UCSD-AML1 (cell line): Measurements from ENCODE around the gene DNLZ.

ENCODE experiments used
- DNase-seq: peaks from one replicate; lab custom pipeline; 2025; ENCODE audit not compliant: unreplicated experiment; lab: John Stamatoyannopoulos, UW

The DNLZ gene

DNA sequence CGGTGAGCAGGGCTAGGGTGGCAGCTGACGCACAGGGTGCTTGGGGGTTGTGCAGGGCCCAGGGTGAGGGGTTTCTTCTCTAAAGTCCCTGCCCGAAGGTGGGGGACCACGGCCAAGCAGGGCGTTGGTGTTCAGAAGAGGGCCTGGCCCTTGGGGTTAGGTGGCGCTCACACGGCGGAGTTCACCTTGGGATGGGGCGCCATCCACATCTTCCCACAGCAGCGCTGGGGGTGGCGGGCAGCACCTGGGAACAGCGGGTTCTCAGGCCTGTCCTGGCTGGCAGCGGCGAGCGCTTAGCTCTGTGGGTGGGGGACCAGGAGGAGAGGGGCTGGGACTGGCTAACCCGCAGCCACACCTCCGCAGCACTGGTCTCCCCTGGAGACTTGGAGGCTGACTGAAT is 30.1 kb downstream of the DNLZ start:
- no peak for DNase-seq

DNA sequence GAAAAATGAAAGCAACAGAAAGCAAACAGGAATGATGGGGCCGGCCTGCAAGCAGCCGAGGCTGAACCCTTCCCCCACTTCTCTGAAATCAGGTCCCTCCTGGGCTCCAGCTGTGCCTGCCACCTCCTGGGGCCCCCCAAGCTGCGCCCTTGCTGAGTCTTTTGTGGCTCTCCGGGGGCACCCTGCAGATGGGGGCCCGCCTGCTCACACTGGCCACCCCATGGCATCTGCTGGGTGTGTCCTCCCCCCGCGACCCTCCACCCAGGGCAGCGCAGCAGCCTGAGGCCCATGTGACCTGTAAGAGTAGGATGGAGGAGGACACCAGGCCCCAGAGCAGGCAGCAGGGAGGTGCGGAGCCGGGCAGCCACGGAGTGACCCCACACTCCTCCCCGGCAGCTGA is 30.5 kb downstream of the DNLZ start:
- DNase-seq: no peak

- no peak for DNase-seq
Observed at GRCh38 chr9:136332482-136332983, 31.0 kb downstream of the DNLZ start.

DNA sequence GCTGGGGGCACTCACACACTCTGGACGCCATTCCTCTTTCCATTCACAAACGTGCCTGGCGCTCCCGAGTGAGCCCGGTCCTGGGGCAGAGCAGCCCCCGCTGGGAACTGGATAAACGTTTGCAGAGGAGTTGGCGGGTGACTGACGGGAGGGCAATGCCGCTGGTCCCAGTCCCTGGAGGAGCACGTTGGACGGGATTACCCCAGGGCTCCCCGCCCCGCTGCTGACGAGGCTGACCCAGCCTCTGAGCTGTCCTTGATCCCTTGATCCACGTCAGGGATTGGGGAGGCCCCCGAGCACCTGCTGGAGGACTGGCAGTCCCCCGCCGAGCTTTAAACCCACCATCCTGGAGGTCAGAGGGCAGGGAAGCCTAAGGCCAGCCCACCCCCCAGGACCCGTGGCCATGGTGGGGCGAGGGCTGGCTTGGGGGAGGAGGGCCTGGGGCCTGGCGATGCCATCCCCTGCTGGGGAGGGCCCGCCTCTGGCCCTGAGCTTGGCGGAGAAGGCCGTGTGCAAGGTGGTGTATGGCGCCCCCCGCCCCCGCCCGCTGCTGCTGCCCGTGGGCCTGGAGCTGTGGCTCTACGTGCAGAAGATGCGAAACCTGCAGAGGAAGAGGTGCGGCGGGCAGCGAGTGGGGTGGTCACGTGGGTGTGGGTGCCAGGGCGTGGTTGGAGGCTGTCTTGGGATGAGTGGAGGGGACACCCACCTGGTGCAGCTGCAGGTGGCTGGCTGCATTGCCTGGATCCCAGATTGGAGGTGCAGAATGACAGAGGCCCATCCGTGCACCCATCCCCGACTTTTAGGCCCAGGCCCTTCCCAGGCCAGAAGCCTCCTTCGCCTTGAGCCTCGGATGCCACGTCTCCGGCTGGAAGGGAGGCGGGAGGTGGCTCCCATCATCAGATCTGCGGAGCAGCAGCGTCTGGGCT is 31.7 kb downstream of the DNLZ start:
- DNase-seq: no peak

DNA sequence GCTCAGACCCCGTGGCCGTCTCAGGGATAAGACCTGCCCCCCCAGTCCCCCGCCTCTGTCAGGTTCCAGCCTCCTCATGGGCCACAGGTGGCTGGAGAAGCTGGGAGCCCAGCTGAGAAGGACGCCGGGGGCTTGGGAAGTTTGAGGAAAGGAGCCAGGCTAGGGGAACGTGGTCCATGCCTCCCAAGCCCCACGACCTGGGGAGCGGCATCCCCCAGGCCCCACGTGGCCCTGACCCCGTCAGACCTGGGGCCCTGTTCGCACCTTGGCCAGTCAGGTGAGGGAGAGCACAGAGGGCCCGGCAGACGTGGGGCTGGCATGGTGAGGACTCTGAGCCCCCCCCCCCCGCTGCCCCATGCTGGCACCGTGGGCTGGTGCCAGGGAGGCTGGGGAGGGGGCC is 32.5 kb downstream of the DNLZ start:
- no peak for DNase-seq

- DNase-seq: no peak
Observed at GRCh38 chr9:136330406-136330990, 33.0 kb downstream of the DNLZ start.

DNA sequence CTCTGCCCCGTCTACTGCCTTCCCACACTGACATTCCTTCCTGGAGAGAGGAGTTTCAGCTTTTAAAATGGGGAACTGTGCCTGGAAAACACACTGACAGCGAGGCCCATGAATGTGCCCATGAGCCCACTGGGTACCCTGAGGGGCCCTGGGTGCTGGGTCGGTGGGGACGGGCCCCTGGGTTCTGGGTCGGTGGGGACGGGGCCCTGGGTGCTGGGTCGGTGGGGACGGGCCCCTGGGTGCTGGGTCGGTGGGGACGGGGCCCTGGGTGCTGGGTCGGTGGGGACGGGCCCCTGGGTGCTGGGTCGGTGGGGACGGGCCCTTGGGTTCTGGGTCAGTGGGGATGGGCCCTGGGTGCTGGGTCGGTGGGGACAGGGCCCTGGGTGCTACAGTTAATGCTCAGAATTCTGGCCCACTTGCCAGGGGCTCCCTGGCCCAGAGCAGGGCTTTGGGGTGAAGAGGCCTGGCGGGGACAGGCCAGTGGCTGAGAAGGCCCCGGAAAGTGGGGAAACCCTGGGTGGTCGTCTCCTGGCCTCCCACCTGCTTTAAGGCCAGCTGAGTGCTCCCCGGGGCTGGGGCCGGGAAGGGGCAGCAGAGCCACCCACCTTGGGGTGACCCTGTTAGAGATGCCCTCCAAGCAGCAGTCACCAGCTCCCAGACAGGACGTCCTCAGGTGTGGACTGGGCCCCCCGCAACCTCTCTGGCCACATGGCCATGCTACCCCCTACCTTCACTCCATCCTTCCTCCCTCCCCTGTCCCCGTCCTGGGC is 33.7 kb downstream of the DNLZ start:
- no peak for DNase-seq

- no peak for DNase-seq
Observed at GRCh38 chr9:136329211-136329627, 34.3 kb downstream of the DNLZ start.

DNA sequence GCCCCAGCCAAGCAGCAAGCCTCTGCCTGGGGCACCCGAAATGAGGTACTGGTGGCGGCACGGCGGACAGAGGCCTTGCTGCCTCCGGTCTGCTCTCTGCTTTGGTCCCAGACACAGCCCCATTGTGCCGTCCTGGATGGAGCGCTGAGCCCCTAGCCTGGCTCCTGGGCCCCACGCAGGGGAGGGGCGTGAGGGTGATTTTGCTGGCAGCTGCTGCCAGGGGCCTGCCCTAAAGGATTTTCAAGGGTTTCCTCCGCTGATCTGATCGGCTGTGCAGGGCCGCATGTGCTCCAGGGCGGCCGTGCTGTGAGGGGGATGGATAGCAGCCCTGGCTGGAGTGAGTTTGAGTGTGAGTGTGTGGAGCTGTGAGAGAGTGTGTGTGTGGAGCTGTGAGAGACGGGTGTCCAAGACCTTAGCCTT is 34.9 kb downstream of the DNLZ start:
- DNase-seq: no peak

- no peak for DNase-seq
Observed at GRCh38 chr9:136328011-136328621, 35.4 kb downstream of the DNLZ start.

GRCh38 chr9:136327304-136327974 is 36.1 kb downstream of the DNLZ start, which contains the start of gene GPSM1:
Gene GPSM1 (plus strand): TSS chr9:136327539. CDS start chr9:136327696, 157 bp downstream.
- peak; percentile 72 for DNase-seq

DNA sequence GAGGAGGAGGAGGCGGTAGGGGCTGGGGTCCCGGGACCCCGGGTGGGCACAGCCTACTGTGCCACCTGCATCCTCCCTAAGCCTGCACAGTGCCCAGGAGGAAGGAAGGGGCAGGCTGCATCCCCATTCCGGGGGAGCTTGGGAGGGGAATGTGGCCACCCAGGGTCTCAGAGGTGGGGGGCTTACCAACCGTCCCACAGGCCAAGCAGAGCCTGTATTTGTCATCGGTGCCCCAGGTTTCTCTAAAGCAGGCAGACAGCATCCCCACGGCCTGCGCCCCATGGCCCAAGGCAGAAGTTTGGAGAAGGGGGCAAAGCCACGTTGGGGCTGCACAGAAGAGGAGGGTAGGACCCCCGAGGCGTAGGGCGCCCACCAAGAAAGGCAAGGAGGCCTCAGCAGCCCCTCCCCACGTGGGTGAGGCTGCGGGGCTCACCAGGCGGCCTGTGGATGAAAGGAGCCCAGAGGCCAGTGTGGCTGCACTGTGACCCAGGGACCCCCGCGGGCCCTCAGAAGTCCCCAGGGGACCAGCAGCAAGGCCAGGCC is 36.7 kb downstream of the DNLZ start:
- no peak for DNase-seq

GRCh38 chr9:136326061-136326760 is 37.3 kb downstream of the DNLZ start:
- DNase-seq: peak; percentile 62

GRCh38 chr9:136325358-136325757 is 38.2 kb downstream of the DNLZ start:
- no peak for DNase-seq

DNA sequence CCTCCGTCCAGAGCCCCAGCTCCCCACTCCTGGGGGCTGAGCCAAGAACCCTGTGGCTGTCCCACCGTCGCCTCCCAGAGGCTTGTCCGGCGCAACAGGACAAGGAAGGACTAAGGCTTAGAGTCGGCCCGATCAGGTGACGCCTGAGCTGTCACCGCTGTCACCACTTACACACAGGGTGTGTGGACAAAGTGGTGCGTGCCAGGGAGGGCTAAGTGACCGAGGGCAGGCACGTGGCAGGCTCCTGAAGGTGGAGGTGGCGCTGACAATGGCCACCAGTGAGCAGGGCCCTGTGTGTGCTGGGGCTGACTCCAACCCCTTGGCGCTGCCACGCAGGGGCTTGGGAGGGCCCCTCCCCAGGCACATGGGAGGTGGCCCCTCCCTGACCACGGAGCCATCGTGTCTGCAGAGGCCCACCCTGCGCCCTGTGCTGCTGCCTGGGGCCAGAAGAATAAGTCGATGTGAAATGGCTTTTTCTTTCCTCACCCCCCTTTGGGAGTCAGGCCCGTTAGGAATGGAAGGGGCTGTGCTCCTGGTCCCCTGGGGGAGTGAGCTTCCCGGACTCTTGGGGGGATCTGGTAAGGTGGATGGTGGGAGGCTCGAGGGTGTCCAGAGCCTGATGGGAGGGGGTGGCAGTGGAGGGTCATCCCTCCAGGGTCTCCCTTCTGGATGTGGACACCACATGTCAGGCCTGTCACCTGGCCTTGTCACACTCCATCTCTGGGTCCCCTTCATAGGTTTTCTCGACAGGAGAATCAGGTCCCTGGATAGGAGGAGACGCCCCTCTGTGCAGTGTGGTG is 38.8 kb downstream of the DNLZ start:
- DNase-seq: peak; percentile 23

DNA sequence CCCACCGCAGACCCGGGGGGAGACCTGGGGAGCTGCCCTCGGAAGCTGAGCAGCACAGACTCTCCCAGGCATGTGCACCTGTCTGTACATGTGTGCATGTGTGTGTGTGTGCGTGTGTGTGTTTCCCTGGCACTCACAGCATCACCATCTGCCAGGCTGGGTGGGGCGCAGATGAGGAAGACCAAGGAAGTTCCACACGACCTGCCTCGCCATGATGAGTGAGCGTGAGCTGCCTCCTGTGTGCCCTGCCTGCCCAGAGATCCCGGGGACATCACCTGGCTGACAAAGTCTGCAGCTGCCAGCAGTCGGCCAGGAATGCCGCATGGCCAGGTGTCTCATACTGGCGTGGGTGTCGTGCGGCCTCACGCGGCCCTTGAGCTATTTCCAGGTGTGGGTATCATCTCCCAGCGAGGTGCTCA is 40.2 kb downstream of the DNLZ start:
- DNase-seq: no peak

DNA sequence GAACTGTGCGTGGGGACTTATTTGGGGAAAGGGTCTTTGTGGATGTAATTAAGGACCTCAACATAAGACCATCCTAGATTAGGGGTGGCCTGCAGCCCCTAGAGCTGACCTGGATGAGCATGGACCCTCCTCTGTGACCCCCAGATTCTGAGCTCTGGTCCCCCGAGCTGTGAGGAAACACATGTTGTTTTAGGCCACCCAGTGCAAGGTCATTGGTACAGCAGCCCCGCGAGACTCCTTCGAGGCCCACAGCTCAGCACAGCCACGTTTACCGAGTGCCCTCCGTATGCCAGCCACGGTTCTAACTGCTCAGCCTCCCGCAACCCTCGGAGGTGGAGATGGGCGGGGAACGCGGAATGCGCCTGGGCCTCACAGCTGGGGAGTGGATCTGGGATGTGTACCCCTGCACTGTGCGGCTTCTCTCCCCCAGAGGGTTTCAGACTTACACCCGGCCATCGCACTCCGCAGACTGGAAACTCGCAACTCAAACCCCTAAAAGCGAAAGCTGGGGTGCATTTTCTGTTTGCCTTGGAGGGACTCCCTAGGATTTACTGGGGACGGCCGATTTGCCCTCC is 40.7 kb downstream of the DNLZ start:
- no peak for DNase-seq

- DNase-seq: no peak
Observed at GRCh38 chr9:136321561-136321960, 42.0 kb downstream of the DNLZ start.
